ENCODE measurements around the gene SYT8.

DNA sequence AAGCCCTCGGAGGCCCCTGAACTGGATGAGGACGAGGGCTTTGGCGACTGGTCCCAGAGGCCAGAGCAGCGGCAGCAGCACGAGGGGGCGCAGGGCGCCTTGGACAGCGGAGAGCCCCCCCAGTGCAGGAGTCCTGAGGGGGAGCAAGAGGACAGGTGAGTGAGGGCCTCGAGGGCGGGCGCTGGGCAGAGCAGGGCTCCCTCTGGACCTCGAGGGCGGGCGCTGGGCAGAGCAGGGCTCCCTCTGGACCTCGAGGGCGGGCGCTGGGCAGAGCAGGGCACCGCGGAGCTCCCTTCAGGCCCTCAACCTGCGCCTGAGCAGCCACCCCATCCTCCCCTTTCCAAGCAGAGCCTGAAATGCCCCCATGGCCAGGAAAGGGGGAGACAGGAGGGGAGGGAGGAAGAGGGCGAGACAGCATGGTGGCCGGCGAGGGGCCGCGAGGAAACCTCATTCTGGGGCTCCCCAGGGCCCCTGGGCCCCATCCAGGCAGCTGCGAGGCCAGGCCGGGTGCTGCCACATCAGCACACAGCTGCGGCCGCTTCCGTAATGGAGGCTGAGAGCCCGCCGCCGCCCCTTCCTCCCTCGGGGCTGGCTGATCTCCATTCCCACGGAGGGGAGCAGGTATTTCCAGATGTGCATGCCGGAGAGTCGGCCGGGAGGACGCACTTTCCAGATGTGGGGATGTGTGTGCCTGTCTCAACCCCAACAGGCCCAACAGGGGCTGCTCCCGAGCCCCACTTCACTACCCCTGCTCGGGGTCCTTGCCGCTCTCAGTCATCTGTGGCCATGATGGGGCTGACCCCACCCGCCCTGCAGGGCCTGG lies 46.9 kb downstream of the SYT8 start:
- TF ChIP-seq, protein P1, sequence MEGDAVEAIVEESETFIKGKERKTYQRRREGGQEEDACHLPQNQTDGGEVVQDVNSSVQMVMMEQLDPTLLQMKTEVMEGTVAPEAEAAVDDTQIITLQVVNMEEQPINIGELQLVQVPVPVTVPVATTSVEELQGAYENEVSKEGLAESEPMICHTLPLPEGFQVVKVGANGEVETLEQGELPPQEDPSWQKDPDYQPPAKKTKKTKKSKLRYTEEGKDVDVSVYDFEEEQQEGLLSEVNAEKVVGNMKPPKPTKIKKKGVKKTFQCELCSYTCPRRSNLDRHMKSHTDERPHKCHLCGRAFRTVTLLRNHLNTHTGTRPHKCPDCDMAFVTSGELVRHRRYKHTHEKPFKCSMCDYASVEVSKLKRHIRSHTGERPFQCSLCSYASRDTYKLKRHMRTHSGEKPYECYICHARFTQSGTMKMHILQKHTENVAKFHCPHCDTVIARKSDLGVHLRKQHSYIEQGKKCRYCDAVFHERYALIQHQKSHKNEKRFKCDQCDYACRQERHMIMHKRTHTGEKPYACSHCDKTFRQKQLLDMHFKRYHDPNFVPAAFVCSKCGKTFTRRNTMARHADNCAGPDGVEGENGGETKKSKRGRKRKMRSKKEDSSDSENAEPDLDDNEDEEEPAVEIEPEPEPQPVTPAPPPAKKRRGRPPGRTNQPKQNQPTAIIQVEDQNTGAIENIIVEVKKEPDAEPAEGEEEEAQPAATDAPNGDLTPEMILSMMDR (IDR thresholded peaks at IDR 0.05) = no peak
- no peak for TF ChIP-seq POLR2A (IDR thresholded peaks at IDR 0.05)

All from prostate gland (tissue), 2 donors.